HepG2 (cell line): ENCODE results near the gene SART1.

Experiments
- GABPB1 ChIP-seq: IDR thresholded peaks from 2 replicates; pipeline ENCODE4 v1.6.1; 2016; ENCODE audit warnings: mild to moderate bottlenecking, missing genetic modification reagents, moderate library complexity, missing compliant biosample characterization
- MAF1 ChIP-seq: sonication (generic); formaldehyde crosslinking; IDR thresholded peaks from 2 replicates; pipeline ENCODE4 v1.5.0; 2020; ENCODE audit warnings: missing genetic modification reagents, borderline replicate concordance
- MLLT10 ChIP-seq: sonication (generic); formaldehyde crosslinking; IDR thresholded peaks from 2 replicates; pipeline ENCODE4 v1.4.0; 2020; ENCODE audit warnings: missing genetic modification reagents
- TRIM24 ChIP-seq: sonication (generic); formaldehyde crosslinking; IDR thresholded peaks from 2 replicates; pipeline ENCODE4 v1.8.0; 2022; ENCODE audit warnings: mild to moderate bottlenecking, missing genetic modification reagents
- ZNF891 ChIP-seq: sonication (generic); formaldehyde crosslinking; IDR thresholded peaks from 2 replicates; pipeline ENCODE4 v1.5.0; 2020; ENCODE audit warnings: mild to moderate bottlenecking, missing genetic modification reagents
- TF ChIP-seq, protein P1 (sequence below): sonication (generic); formaldehyde crosslinking; IDR thresholded peaks from 2 replicates; pipeline ENCODE4 v1.4.0; 2020; ENCODE audit warnings: missing genetic modification reagents, borderline replicate concordance
- TF ChIP-seq, protein P2 (sequence below): sonication (generic); formaldehyde crosslinking; IDR thresholded peaks from 2 replicates; pipeline ENCODE4 v1.5.0; 2020; ENCODE audit warnings: mild to moderate bottlenecking, missing genetic modification reagents

DNA sequence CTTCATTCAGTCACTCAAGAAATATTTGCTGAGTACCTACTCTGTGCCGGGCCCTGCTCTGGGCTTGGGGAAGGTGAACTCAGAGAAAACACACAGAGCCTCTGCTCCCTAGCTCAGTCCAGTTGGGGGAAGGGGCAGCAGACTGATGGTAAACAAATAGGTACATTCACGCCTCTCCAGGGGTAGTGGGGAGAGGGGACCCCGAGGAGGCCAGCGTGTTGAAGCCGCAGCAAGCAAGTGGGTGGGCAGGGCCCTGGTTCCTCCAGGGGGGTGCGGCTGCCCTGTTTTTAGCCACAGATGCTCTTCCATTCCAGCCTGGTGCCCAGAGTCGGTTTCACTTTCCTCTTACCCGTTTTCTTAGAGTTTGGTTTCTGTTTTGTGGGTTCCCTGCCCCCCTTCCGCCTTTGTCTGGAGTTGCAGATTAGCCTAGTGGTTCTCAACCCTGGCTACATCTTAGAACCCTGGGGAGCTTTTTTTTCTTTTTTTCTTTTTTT, 33.6 kb upstream of the SART1 start:
- TF ChIP-seq MAF1 (CRISPR knock-in tag) (no peak), ZNF891 (CRISPR knock-in tag) (no peak), MLLT10 (no peak), GABPB1 (CRISPR knock-in tag) (no peak), TRIM24 (CRISPR knock-in tag) (no peak)
- TF ChIP-seq, protein P1, sequence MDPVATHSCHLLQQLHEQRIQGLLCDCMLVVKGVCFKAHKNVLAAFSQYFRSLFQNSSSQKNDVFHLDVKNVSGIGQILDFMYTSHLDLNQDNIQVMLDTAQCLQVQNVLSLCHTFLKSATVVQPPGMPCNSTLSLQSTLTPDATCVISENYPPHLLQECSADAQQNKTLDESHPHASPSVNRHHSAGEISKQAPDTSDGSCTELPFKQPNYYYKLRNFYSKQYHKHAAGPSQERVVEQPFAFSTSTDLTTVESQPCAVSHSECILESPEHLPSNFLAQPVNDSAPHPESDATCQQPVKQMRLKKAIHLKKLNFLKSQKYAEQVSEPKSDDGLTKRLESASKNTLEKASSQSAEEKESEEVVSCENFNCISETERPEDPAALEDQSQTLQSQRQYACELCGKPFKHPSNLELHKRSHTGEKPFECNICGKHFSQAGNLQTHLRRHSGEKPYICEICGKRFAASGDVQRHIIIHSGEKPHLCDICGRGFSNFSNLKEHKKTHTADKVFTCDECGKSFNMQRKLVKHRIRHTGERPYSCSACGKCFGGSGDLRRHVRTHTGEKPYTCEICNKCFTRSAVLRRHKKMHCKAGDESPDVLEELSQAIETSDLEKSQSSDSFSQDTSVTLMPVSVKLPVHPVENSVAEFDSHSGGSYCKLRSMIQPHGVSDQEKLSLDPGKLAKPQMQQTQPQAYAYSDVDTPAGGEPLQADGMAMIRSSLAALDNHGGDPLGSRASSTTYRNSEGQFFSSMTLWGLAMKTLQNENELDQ (CRISPR knock-in tag) = no peak
- TF ChIP-seq, protein P2, sequence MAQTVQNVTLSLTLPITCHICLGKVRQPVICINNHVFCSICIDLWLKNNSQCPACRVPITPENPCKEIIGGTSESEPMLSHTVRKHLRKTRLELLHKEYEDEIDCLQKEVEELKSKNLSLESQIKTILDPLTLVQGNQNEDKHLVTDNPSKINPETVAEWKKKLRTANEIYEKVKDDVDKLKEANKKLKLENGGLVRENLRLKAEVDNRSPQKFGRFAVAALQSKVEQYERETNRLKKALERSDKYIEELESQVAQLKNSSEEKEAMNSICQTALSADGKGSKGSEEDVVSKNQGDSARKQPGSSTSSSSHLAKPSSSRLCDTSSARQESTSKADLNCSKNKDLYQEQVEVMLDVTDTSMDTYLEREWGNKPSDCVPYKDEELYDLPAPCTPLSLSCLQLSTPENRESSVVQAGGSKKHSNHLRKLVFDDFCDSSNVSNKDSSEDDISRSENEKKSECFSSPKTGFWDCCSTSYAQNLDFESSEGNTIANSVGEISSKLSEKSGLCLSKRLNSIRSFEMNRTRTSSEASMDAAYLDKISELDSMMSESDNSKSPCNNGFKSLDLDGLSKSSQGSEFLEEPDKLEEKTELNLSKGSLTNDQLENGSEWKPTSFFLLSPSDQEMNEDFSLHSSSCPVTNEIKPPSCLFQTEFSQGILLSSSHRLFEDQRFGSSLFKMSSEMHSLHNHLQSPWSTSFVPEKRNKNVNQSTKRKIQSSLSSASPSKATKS = no peak
